ENCODE results near the gene CDC42SE2.
"Not testable (repeated sequence)": the region's sequence is repeated elsewhere in the genome, so short reads cannot be mapped to it uniquely, and the experiment has no call there.

Gene CDC42SE2

DNA sequence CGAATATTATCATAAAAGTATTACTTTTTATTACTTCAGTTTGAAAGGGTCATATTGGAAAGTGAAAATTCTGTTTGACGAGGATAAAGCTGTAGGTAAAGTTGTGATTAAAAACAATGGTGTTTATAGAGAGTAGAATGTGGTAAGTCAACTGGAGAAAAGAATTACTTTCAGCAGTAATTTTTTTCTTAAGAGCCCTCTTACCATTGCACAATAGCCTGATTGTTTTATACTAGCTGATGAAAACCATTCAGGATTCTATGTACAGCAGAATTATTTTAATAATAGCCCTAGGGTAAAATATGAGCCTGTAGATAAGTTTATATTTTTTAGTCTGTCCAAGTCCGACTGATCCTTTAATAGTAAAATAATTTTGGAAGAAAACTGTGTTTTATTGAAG, 16.6 kb downstream of the CDC42SE2 start:
- DNase-seq = no peak

- no peak for DNase-seq
Measured at GRCh38 chr5:131281133-131281867, 17.4 kb downstream of the CDC42SE2 start.

GRCh38 chr5:131281868-131282234, 18.0 kb downstream of the CDC42SE2 start:
- DNase-seq = no peak

DNA sequence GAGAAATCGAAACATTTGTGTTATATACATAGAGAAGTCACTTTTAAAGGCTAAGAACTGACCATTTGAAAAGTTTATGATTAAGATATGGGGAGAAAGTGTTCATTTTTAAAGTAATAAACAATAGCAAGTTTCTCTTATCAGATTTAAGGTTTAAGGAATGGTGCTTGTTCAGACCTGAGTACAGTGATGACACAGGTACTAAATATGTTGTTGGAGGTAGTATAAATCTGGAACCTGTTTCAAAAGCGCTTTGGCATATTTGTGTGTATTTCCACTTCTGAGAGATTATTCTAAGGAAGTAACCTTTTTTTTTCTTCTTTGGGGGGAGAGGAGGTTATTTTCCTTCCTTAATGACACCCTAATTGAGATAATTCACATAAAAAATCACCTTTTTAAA, 18.4 kb downstream of the CDC42SE2 start:
- no peak for DNase-seq

DNA sequence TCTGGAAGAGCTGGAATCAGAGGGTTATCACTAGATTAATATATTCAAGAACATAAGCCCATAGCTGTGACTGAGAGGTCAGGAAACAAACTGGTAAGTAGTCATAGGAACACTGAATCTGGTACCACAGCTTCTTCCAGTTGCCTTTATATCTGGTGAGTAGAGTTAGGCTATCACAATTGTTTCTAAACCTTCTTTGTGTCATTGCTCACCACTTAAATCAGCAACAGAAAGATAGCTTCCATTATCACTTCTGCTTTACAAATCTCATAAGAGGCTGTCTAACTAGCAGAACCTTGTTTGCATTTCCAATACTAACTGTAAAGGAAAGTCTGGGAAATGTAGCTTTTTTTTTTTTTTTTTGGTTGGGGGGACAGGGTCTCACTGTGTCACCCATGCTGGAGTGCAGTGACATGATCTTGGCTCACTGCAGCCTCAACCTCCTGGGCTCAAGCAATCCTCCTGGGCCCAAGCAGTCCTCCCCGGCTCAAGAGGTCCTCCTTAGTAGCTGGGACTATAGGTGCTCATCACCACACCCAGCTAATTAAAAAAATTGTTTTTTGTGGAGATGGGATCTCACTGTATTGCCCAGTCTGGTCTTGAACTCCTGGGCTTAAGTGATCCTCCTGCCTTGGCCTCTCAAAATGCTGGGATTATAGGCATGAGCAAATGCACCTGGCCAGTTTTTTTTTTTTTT, 22.0 kb downstream of the CDC42SE2 start:
- no peak for DNase-seq

DNA sequence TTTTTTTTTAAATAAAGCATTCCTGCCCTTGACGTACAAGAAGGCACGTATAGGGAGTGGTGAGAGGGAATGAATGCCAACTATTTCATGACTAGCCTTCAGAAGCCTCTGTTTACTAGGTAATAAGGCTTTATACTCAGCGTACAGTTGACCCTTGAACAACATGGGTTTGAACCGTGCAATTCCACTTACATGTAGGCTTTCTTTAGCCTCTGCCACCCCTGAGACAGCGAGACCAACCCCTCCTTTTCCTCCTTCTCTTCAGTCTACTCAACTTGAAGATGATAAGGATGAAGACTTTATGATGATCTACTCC, 22.5 kb downstream of the CDC42SE2 start:
- DNase-seq = no peak

GRCh38 chr5:131288328-131288727, 24.5 kb downstream of the CDC42SE2 start:
- DNase-seq = no peak

DNA sequence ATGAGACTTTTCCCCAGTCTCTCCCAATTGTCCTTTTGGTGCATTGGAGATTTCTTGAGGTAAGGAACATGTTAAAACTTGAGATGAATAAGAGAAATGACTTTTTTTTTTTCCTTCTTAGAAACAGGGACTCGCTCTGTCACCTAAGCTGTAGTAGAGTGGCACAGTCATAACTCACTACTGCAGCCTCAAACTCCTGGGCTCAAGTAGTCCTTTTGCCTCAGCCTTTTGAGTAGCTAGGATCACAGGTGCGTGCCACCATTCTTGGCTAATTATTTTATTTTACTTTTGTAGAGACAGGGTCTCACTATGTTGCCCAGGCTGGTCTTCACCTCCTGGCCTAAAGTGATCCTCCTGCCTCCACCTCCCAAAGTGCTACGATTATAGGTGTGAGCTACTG, 25.9 kb downstream of the CDC42SE2 start:
- DNase-seq = no peak

DNA sequence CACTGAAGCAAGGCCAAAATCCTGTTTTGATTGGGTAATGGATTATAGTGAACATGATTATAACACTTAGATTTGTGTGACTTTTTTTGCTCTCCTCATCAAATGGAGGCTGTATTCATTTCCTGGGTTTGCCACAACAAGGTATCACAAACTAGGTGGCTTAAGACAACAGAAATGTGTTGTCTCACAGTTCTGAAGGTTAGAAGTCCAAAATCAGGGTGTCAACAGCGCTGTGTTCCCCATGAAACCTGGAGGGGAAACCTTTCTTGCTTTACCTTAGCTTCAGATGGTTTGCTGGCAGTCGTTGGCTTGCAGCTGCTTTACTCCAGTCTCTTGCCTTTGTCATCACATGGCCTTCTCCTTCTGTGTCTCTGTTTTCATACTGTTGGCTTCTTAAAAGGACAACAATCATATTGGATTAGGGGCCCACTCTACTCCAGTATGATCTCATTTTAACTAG, 32.4 kb downstream of the CDC42SE2 start:
- no peak for DNase-seq

DNA sequence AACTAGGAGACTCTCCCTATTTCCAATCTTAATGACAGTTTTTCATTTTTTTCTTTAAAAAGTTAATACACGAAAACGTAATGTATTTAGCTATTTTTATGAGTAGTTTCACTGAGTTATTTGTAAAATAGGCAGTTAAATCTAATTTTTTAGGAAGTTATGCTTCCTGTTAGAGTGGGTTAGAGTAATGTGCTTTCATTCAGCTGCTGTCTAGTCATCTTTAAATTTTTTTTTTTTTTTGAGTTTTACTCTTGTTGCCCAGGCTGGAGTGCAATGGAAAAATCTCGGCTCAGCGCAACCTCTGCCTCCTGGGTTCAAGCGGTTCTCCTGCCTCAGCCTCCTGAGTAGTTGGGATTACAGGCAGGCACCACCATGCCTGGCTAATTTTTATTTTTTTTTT, 34.0 kb downstream of the CDC42SE2 start:
- DNase-seq = no peak

- DNase-seq = no peak
Measured at GRCh38 chr5:131299465-131299864, 35.6 kb downstream of the CDC42SE2 start.

DNA sequence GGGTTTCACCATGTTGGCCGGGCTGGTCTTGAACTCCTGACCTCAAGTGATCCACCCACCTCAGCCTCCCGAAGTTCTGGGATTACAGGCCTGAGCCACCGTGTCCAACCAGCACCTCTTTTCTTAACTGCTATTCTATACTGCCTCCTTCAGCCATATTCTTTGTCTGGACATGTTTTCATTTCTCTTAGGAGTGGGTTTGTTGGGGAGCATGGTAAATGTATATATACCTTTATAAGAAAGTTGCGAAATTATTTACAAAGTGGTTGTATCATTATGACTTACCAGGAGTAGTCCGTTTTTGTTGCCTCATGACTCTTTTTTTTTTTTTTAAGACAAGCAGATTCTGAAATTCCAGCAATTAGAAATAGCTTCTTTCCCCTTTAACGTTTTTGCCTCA, 38.7 kb downstream of the CDC42SE2 start:
- DNase-seq = no peak

- DNase-seq = no peak
Measured at GRCh38 chr5:131303537-131303936, 39.7 kb downstream of the CDC42SE2 start.

DNA sequence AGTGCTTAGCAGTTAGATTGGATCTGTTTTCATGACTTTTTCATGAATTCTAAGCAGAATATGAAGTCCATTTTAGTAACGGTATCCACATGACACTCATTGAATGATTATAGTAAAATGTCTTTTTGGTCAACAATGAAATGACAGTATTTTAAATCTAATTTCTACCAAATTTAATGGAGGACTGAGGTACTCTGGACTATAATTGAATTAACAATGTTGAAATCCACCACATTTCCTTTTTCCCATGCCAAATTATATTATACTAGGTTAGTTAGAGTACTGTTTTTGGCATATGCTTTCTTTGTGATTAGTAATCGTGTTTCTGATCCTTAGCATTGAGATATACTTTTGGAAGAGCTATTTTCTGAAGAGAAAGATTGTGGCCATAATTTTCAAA, 40.6 kb downstream of the CDC42SE2 start:
- no peak for DNase-seq

GRCh38 chr5:131305138-131305689, 41.4 kb downstream of the CDC42SE2 start:
- no peak for DNase-seq

GRCh38 chr5:131305906-131306305, 42.1 kb downstream of the CDC42SE2 start:
- no peak for DNase-seq

DNA sequence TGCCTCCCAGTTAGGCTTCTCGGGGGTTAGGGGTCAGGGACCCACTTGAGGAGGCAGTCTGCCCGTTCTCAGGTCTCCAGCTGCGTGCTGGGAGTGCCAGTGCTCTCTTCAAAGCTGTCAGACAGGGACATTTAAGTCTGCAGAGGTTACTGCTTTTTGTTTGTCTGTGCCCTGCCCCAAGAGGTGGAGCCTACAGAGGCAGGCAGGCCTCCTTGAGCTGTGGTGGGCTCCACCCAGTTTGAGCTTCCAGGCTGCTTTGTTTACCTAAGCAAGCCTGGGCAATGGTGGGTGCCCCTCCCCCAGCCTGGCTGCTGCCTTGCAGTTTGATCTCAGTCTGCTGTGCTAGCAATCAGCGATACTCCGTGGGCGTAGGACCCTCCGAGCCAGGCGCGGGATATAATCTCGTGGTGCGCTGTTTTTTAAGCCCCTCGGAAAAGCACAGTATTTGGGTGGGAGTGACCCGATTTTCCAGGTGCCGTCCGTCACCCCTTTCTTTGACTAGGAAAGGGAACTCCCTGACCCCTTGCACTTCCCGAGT, 48.5 kb downstream of the CDC42SE2 start:
- not testable (repeated sequence) for DNase-seq

DNA sequence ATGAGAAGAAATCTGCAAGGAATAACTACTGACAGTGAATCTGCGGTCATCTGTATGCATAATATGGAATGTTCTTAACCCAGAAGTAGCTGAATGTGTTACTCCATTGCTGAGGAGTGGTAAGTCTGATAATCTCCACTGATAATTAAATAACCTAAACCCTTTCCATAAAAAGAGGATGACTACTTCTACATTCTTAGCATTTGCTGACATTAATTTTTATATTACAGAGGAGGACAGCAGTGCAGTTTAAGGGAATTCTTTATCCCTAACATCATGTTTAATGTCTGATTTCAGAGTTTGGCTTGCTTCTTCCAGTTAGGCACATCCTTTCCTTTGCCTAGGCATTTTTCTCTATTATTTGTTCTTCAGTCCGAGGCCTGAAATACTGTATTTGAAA, 52.2 kb downstream of the CDC42SE2 start:
- no peak for DNase-seq

GRCh38 chr5:131316822-131317221, 53.0 kb downstream of the CDC42SE2 start:
- no peak for DNase-seq

- DNase-seq = no peak
Measured at GRCh38 chr5:131318455-131318854, 54.6 kb downstream of the CDC42SE2 start.

- DNase-seq = no peak
Measured at GRCh38 chr5:131321066-131321465, 57.2 kb downstream of the CDC42SE2 start.

DNA sequence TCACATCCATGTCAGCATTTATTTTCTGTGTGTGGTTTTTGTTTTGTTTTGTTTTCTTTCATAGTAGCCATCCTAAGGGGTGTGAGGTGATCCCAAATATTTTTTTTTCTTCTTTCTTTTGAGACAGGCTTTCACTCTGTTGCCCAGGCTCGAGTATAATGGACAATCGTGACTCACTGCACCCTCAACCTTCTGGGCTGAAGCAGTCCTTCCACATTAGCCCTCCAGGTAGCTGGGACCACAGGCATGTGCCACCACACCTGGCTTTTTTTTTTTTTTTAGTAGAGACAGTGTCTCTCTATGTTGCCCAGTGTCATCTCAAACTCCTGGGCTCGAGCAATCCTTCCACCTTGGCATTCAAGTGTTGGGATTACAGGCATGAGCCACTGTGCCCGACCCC, 59.1 kb downstream of the CDC42SE2 start:
- no peak for DNase-seq

- DNase-seq = no peak
Measured at GRCh38 chr5:131323378-131323777, 59.5 kb downstream of the CDC42SE2 start.

- no peak for DNase-seq
Measured at GRCh38 chr5:131324303-131324702, 60.5 kb downstream of the CDC42SE2 start.
